ENCODE results near the gene SNAI1.

SNAI1 gene

DNA sequence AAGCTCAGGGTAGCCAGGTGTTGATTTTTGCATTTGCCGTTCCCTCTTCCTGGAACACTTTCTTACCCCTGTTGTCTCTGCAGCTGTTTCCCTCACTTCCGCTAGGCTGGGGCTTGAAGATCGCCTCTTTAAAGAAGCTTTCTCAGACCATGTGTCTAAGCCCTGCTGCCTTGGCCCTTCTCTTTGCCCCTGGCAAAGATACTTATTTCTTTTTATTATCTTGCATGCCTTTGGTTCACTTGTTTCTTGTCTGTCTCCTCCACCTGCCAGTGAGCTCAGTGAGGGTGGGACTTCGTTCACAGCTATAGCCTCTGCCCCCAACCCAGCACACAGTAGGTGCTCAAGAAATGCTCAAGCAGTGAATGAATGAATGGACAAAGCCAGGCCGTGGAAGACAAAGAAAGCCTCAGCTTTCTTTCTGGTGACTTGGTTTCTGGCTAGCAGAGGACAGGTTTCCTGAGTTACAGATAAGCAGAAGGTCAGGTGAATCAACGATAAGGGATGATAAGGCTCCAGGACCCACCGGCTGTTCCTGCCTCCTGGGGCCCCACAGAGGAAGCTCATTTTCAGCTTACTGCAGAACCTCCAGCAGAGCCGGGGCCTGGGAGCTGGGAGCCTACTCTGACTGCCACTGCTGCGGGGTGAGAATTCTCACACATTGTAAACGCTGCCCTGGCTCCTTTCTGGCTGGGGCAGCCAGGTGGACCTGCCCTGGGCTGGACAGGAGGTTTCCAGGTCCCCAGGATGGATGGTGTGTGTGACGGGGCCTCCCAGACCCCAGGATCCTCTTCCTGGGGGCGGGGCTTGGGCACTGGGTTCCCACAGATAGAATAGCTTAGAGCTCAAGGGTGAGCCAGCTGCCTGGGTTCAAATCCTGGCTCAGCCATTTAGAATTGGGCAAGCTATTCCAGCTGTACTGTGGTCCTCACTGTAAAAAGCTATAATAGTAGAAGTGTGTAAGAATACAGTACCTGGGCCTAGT, 29.8 kb downstream of the SNAI1 start:
- no peak for DNase-seq (ENCODE audit: low read depth, low spot score)
- in situ Hi-C loops (cut with HindIII; ENCODE audit: low sequenced_read_pairs): no loop called here
- no peak overlapping the region for H3K4me3 ChIP-seq (ENCODE audit: low read depth, low read length)
- TF ChIP-seq, protein P1, sequence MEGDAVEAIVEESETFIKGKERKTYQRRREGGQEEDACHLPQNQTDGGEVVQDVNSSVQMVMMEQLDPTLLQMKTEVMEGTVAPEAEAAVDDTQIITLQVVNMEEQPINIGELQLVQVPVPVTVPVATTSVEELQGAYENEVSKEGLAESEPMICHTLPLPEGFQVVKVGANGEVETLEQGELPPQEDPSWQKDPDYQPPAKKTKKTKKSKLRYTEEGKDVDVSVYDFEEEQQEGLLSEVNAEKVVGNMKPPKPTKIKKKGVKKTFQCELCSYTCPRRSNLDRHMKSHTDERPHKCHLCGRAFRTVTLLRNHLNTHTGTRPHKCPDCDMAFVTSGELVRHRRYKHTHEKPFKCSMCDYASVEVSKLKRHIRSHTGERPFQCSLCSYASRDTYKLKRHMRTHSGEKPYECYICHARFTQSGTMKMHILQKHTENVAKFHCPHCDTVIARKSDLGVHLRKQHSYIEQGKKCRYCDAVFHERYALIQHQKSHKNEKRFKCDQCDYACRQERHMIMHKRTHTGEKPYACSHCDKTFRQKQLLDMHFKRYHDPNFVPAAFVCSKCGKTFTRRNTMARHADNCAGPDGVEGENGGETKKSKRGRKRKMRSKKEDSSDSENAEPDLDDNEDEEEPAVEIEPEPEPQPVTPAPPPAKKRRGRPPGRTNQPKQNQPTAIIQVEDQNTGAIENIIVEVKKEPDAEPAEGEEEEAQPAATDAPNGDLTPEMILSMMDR (IDR thresholded peaks at IDR 0.05; ENCODE audit: low read depth, low read length): no peak

DNA sequence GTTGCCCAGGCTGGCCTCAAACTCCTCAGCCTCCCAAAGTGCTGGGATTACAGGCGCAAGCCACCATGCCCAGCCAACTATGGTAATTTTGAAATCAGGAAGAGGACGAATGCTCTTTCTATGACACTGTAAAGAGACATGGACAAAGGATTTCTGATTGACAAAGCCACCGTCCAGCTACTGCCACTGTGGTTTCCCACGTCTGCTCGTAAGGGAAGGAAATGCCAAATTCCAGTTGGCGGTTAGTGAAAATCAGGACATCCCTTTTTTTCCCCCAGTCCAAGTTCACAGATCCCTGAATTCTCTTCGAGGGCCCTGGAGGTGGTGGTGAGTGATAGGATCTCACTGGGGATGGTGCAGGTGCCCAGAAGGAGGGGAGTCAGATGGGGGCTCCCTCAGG, 31.2 kb downstream of the SNAI1 start:
- TF ChIP-seq, protein P1 (IDR thresholded peaks at IDR 0.05; ENCODE audit: low read depth, low read length): no peak
- DNase-seq (ENCODE audit: low read depth, low spot score): no peak
- no peak overlapping the region for H3K4me3 ChIP-seq (ENCODE audit: low read depth, low read length)
- in situ Hi-C loops (cut with HindIII; ENCODE audit: low sequenced_read_pairs): no loop called here

DNA sequence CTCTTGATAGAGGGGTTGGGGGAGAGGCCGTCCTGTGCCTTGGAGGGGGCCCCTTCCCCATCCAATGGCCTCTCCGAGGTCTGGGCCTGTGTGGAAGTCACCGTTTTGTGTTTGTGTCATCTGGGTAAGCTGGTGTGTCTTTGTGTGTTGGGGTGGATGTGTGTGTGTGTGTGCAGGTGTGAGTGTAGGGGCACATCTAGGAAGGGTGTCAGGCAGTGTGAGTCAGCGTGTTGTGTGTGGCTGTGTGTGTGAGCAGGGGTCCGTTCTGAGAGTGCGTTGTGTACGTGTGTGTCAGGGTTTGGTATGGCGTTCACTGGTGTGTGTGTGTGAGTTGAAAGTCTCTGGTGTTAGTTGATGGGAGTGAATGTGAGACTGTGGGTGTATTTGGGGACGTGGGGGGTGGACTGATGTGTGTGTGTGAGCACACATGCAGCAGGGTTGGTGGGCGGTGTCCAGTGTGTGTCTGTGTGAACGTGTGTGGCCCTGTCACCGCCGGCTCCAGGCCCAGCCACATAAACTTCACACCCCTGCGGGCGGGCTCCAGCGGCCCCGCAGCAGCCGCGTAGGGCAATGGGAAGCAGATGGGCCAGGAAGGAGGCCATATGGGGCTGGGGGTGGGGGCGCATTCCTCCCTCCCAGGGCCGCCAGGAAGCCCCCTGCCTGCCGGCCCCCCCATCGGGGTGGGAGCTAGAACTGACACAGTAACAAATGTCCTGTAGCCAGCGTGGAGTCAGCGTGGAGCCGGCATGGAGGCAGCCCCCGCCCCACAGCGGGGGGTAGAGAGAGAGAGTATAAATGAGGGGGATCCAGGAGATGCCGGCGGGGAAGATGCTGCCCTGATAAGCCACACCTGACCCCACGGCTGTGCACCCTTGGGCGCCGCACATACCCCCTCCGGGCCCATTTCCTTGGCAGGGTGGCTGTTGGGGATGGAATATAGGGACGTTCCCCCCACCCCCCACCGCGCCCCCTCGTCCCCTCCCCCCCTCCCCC, 32.1 kb downstream of the SNAI1 start:
- TF ChIP-seq, protein P1 (IDR thresholded peaks at IDR 0.05; ENCODE audit: low read depth, low read length): no peak
- no peak for DNase-seq (ENCODE audit: low read depth, low spot score)
- no peak overlapping the region for H3K4me3 ChIP-seq (ENCODE audit: low read depth, low read length)
- in situ Hi-C loops (cut with HindIII; ENCODE audit: low sequenced_read_pairs): no loop called here

DNA sequence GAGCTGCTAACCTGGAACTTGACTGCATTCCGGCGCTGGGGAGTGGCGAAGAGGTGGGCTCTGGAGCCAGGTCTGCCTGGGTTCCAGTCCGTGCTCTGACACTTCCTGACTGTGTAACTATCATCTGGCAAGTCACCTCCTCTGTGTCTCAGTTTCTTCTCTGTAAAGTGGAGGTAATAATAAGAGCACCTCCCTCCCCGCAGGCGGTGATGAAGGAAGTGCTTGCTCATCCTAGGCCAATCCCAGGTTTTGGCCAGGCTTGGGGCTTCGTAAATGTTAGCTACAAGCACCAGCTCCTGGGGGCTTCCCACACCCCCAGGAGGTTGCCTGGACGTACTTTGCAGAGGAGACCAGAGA, 32.8 kb downstream of the SNAI1 start:
- H3K4me3 ChIP-seq (ENCODE audit: low read depth, low read length): no peak overlapping the region
- in situ Hi-C loops (cut with HindIII; ENCODE audit: low sequenced_read_pairs): no loop called here
- TF ChIP-seq, protein P1 (IDR thresholded peaks at IDR 0.05; ENCODE audit: low read depth, low read length): no peak
- no peak for DNase-seq (ENCODE audit: low read depth, low spot score)

DNA sequence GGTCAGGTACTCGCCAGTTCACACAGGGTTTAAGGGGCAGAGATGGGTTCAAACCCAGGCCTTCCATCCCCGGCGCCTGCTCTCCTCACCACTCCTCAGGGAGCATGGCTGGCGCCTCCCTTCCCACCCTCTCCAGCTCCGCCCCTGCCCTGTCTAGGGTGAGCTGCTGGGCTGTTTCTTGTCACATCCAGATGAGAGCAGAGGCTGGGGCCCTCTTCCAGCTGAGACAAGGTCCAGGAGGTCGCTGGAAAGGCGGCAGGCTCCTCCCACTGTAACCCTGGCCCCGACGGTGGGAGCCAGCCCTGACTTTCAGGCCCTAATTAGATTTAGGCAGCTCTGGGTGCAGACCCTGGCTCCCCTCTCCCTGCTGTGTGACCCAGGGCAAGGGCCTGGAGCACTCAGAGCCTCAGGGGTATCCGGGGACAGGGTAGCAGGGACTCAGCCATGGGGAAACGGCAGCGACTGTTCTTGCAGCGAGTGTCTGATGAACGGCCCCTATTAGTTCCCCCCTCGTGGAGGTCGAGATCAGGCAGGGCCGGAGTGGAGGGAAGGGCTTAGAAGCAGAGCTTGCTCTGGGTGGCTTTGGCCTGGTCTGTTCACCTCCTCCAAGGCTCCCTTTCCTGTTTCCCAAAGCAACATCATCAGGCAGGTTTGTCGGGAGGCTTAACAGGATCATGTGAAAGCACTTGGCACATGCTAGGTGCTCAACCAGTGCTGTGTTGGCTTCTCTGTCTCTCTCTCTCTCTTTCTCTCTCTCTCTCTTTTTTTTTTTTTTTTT, 33.4 kb downstream of the SNAI1 start:
- H3K4me3 ChIP-seq (ENCODE audit: low read depth, low read length): no peak overlapping the region
- in situ Hi-C loops (cut with HindIII; ENCODE audit: low sequenced_read_pairs): no loop called here
- TF ChIP-seq, protein P1 (IDR thresholded peaks at IDR 0.05; ENCODE audit: low read depth, low read length): no peak
- no peak for DNase-seq (ENCODE audit: low read depth, low spot score)

DNA sequence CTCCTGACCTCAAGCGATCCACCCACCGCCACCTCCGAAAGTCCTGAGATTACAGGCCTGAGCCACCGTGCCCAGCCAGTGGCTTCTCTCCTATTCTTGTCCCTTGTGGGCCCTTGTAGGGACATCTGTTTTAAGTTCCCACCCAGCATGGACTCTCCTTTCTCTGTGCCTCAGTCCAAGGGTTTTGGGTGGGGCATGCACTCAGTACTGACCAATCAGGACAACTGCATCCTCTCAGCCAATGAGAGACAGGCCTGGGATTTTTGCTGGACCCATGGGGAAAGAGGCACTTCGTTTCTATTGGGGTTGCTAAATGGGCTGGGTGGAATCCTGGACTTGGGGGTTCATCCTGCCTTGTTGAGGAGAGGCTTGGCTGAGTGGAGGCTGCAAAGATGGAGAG, 34.4 kb downstream of the SNAI1 start:
- in situ Hi-C loops (cut with HindIII; ENCODE audit: low sequenced_read_pairs): no loop called here
- TF ChIP-seq, protein P1 (IDR thresholded peaks at IDR 0.05; ENCODE audit: low read depth, low read length): no peak
- DNase-seq (ENCODE audit: low read depth, low spot score): no peak
- H3K4me3 ChIP-seq (ENCODE audit: low read depth, low read length): no peak overlapping the region
